Adrenal gland (tissue), 12 donors: ENCODE measurements around the gene HLA-F. TPM values are rescaled to one million over a fixed set of nuclear protein-coding genes. Genes with fewer than 3 reads are reported as not detected.
A peak's percentile ranks its signal among the peaks of the same experiment; 100 is the strongest.

ENCODE experiments used
- DNase-seq, 7 donors: peaks; one replicate each; pipeline ENCODE4 v3.0.0-alpha.2; 2019 to 2020
- H3K27ac ChIP-seq, 5 donors: fragments of 200-600 bp; sonication (generic) in 4 of 5; 1 replicate in 3 of 5; 2 replicates in 2 of 5; pipeline versions ENCODE4 v1.5.1 to v1.8.0; 2016 to 2020; ENCODE audit warnings: mild to moderate bottlenecking in 1 of 5
- H3K27me3 ChIP-seq: fragments of 200-600 bp; 2 replicates; pipeline ENCODE4 v1.8.0; 2021
- H3K36me3 ChIP-seq, 2 donors: fragments of 200-600 bp; replicated peaks in 1 of 2; 1 replicate in 1 of 2; 2 replicates in 1 of 2; pipeline versions ENCODE4 v1.5.1 to v1.8.0; 2018 to 2022
- H3K4me1 ChIP-seq, 2 donors: fragments of 200-600 bp; replicated peaks in 1 of 2; 1 replicate in 1 of 2; 2 replicates in 1 of 2; pipeline versions ENCODE4 v1.5.1 to v1.8.0; 2018 to 2021
- H3K4me3 ChIP-seq, 4 donors: fragments of 200-600 bp; sonication (generic) in 3 of 4; one replicate each; pipeline ENCODE4 v1.5.1; 2016 to 2018
- H3K9me3 ChIP-seq, 3 donors: fragments of 200-600 bp; sonication (generic) in 1 of 3; replicated peaks in 1 of 3; 1 replicate in 2 of 3; 2 replicates in 1 of 3; pipeline versions ENCODE4 v1.5.1 to v1.8.0; 2016 to 2021
- CTCF ChIP-seq, 6 experiments: fragments of 450-650 bp in 4 of 6; fragments of 200-600 bp in 2 of 6; sonication (generic) in 1 of 6; IDR thresholded peaks; 1 replicate in 5 of 6; 2 replicates in 1 of 6; pipeline versions ENCODE4 v1.5.1 to v1.8.0; 2016 to 2021; ENCODE audit warnings: antibody characterized with exemption in 6 of 6, mild to moderate bottlenecking in 2 of 6, moderate library complexity in 1 of 6
- POLR2A ChIP-seq, 2 donors: fragments of 450-650 bp; IDR thresholded peaks; one replicate each; pipeline ENCODE4 v1.6.1; 2017; ENCODE audit warnings: antibody characterized with exemption in 2 of 2, mild to moderate bottlenecking in 2 of 2, moderate library complexity in 1 of 2
- WGBS, 4 donors: extraction: QIAGEN DNeasy Blood & Tissue Kit in 2 of 4; methylation state at CpG; one replicate each; pipeline versions ENCODE4 v1.1.5 to v1.1.7; 2013 to 2017; 5-methylcytosine and 5-hydroxymethylcytosine counted together
- intact Hi-C, 2 donors: fragments of 100-400 bp; cut with DNase I; formaldehyde crosslinking; loops; one replicate each; pipeline versions ENCODE4 v1.14.1 to v1.15.0; 2022 to 2023
- polyA plus RNA-seq, 3 donors: library from polyadenylated mRNA; stranded (reverse); fragments of 200-250 nt in 2 of 3; fragments of 350-450 nt in 1 of 3; fragmentation: Illumina TruSeq in 1 of 3; extraction: RNeasy Lipid Tissue Mini Kit (QIAGEN cat#74804) in 1 of 3; gene quantifications; one replicate each; pipeline ENCODE4 v1.2.3, GENCODE V29; 2013 to 2014
- total RNA-seq, 9 donors: library from RNA; depleted of rRNA in 4 of 9; stranded (reverse); fragments of >200 nt in 4 of 9; fragments of 120-200 nt in 1 of 9; fragmentation: NEBNext Ultra II Directional in 1 of 9; extraction: Animal tissue kit (Norgen Biotek cat#: 25700) in 1 of 9; gene quantifications; one replicate each; pipeline versions ENCODE4 v1.1.0 to v1.2.4, GENCODE V29; 2013 to 2023
- donor health status: healthy with polysubstance abuse.
- donor health status: Bipolar disorder and iron deficiency.
- donor health status: DM: yes; HTN: yes; CAD: no.
- donor health status: DM: no; HTN: no; CAD: no.
- donor health status: DM: no; HTN: no; CAD: no.
- donor health status: DM: yes; HTN: yes; CAD: no.

HLA-F gene
- total and polyA plus RNA-seq, 12 donors: 3.8 to 285 (median 85.0) TPM

- 63 to 80% (median 80%) methylated on average over 6 to 8 of the region's 8 CpGs for WGBS, 4 donors
- Histone ChIP-seq H3K27ac (no peak overlapping the region), H3K4me1 (no peaks in the 10 kb centered on the region), H3K36me3 (no peaks in the 10 kb centered on the region), H3K9me3 (no peaks in the 10 kb centered on the region), H3K27me3 (peaks cover 8% of the 10 kb centered on the region), H3K4me3 (no peak overlapping the region)
- TF ChIP-seq POLR2A (IDR thresholded peaks at IDR 0.05) (no peak), CTCF (IDR thresholded peaks at IDR 0.05) (no peak)
- DNase-seq: no peak
- intact Hi-C loops: no loop called here
Measured at GRCh38 chr6:29710281-29710941, 12.8 kb upstream of the HLA-F start.

- no peak for DNase-seq
- Histone ChIP-seq H3K9me3 (no peaks in the 10 kb centered on the region), H3K4me1 (peaks cover 0 to 7% of the 10 kb centered on the region in 2 donors), H3K4me3 (no peak overlapping the region), H3K27ac (no peak overlapping the region), H3K27me3 (no peaks in the 10 kb centered on the region), H3K36me3 (peaks cover 0 to 7% of the 10 kb centered on the region in 2 donors)
- intact Hi-C loops: no loop called here
- 25 to 42% (median 34%) methylated on average over 2 of the region's 2 CpGs for WGBS, 4 donors
- TF ChIP-seq CTCF (IDR thresholded peaks at IDR 0.05): no peak
- TF ChIP-seq POLR2A (IDR thresholded peaks at IDR 0.05): no peak
Measured at GRCh38 chr6:29720863-29721262, 2.4 kb upstream of the HLA-F start.

- 9 to 27% (median 11%) methylated on average over 9 to 76 of the region's 76 CpGs for WGBS, 4 donors
- TF ChIP-seq POLR2A (IDR thresholded peaks at IDR 0.05): no peak
- TF ChIP-seq CTCF (IDR thresholded peaks at IDR 0.05): no peak
- Histone ChIP-seq H3K4me3 (peak overlapping the region; percentile 47 to 98 (median 72)), H3K27ac (peak overlapping the region; percentile 45 to 87 (median 74)), H3K27me3 (no peaks in the 10 kb centered on the region), H3K4me1 (peaks cover 0 to 7% of the 10 kb centered on the region in 2 donors), H3K36me3 (peaks cover 0 to 32% of the 10 kb centered on the region in 2 donors), H3K9me3 (no peaks in the 10 kb centered on the region)
- peak in 6 of 7 donors; percentile 31 to 75 (median 53) for DNase-seq
- intact Hi-C loops: no loop called here
Measured at GRCh38 chr6:29723666-29724588, 693 bp downstream of the HLA-F start.
